ENCODE measurements around the gene CDC73. TPM values are rescaled to one million over a fixed set of nuclear protein-coding genes. Genes with fewer than 3 reads are reported as not detected.

CDC73 gene
- total and polyA plus RNA-seq, 2 donors (not counting 1 experiment from before 2014, with no cell fraction given), result 18.7 to 69.8 TPM

DNA sequence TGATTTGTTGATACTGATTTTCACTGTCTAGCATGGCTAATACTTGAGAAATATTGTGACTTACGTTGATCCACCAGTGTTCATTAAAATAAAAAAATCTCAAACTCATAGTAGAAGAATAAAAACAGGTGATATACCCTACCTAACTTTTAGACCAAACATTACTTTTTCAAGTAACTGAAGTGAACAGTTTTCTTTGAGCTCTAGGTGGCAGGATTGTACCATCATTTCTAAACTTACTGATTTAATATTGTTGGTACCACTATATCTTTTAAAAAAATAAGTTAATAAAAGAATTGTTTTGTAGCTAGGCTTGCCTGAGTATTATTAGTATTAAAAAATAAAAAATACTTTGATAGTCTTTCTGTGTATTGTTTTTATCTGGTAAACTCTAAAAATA, 21.5 kb downstream of the CDC73 start:
- Histone ChIP-seq H4K20me1 (ENCODE audit: control insufficient read depth, extremely low read depth, insufficient read depth, low read length) (no peaks in the 10 kb centered on the region), H3K4me1 (ENCODE audit: control insufficient read depth, extremely low read depth, insufficient read depth, low read length) (no peaks in the 10 kb centered on the region), H3K79me2 (ENCODE audit: control insufficient read depth, insufficient read depth, low read length) (peaks cover 6% of the 10 kb centered on the region), H3K4me3 (replicated peaks in 1 of 4; ENCODE audit: control extremely low read depth in 1 of 4, insufficient read depth in 1 of 4, low read depth in 3 of 4, low read length in 4 of 4) (no peak overlapping the region), H3K9me3 (ENCODE audit: control insufficient read depth, insufficient read depth, low read depth, low read length) (no peaks in the 10 kb centered on the region), H3K36me3 (ENCODE audit: control insufficient read depth, insufficient read depth, low read length) (peaks cover 5% of the 10 kb centered on the region), H3K27ac (ENCODE audit: insufficient read depth, low read length) (no peak overlapping the region), H3K27me3 (ENCODE audit: control insufficient read depth, insufficient read depth, low read length) (no peaks in the 10 kb centered on the region), H3K4me2 (ENCODE audit: extremely low read depth, insufficient read depth, low read length) (no peak overlapping the region), H3K9ac (ENCODE audit: insufficient read depth, low read length) (no peak overlapping the region), H2AFZ (ENCODE audit: low read length) (no peak overlapping the region)
- TF ChIP-seq, protein P1, sequence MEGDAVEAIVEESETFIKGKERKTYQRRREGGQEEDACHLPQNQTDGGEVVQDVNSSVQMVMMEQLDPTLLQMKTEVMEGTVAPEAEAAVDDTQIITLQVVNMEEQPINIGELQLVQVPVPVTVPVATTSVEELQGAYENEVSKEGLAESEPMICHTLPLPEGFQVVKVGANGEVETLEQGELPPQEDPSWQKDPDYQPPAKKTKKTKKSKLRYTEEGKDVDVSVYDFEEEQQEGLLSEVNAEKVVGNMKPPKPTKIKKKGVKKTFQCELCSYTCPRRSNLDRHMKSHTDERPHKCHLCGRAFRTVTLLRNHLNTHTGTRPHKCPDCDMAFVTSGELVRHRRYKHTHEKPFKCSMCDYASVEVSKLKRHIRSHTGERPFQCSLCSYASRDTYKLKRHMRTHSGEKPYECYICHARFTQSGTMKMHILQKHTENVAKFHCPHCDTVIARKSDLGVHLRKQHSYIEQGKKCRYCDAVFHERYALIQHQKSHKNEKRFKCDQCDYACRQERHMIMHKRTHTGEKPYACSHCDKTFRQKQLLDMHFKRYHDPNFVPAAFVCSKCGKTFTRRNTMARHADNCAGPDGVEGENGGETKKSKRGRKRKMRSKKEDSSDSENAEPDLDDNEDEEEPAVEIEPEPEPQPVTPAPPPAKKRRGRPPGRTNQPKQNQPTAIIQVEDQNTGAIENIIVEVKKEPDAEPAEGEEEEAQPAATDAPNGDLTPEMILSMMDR (conservative IDR thresholded peaks at IDR 0.05 in 1 of 2, IDR thresholded peaks at IDR 0.05 in 1 of 2; ENCODE audit: low read depth in 1 of 2, low read length in 2 of 2), result peak in 1 of 2 donors; percentile 32
- TF ChIP-seq EZH2 (IDR thresholded peaks at IDR 0.05; ENCODE audit: low read length, missing control alignments), result no peak
- peak in 1 of 2 donors; percentile 51 for DNase-seq (ENCODE audit: low read depth in 2 of 2)

DNA sequence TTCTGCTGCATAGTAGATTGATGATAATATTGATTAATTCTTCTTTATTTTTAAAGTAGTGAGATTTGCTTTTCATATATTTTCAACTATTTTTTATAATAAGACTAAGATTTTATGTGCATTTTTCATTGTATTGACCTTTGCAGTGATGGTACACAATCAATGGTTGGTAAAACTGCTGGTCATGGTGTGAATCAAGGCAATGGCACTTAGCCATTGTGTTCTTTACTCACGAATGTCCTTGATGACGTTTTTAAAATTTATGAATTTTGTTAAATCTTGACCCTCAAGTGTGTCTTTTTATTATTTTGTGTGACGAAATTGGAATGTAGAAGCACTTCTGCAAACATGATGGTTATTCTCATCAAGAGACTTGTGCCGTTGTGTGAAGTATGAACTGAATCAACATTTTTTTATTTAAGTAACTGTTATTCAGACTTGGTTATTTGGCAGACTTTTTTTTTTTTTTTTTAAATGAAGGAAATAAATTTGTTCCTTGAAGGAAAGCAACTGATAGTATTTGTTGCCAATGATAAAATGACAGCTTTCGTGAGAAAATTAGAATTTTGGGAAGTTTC, 22.6 kb downstream of the CDC73 start:
- TF ChIP-seq EZH2 (IDR thresholded peaks at IDR 0.05; ENCODE audit: low read length, missing control alignments), result no peak
- TF ChIP-seq, protein P1 (conservative IDR thresholded peaks at IDR 0.05 in 1 of 2, IDR thresholded peaks at IDR 0.05 in 1 of 2; ENCODE audit: low read depth in 1 of 2, low read length in 2 of 2), result no peak
- Histone ChIP-seq H3K9me3 (ENCODE audit: control insufficient read depth, insufficient read depth, low read depth, low read length) (no peaks in the 10 kb centered on the region), H3K36me3 (ENCODE audit: control insufficient read depth, insufficient read depth, low read length) (peaks cover 5% of the 10 kb centered on the region), H3K27ac (ENCODE audit: insufficient read depth, low read length) (no peak overlapping the region), H3K4me3 (replicated peaks in 1 of 4; ENCODE audit: control extremely low read depth in 1 of 4, insufficient read depth in 1 of 4, low read depth in 3 of 4, low read length in 4 of 4) (no peak overlapping the region), H4K20me1 (ENCODE audit: control insufficient read depth, extremely low read depth, insufficient read depth, low read length) (no peaks in the 10 kb centered on the region), H3K4me2 (ENCODE audit: extremely low read depth, insufficient read depth, low read length) (no peak overlapping the region), H3K4me1 (ENCODE audit: control insufficient read depth, extremely low read depth, insufficient read depth, low read length) (no peaks in the 10 kb centered on the region), H3K9ac (ENCODE audit: insufficient read depth, low read length) (no peak overlapping the region), H2AFZ (ENCODE audit: low read length) (no peak overlapping the region), H3K27me3 (ENCODE audit: control insufficient read depth, insufficient read depth, low read length) (no peaks in the 10 kb centered on the region), H3K79me2 (ENCODE audit: control insufficient read depth, insufficient read depth, low read length) (peaks cover 6% of the 10 kb centered on the region)
- no peak for DNase-seq (ENCODE audit: low read depth in 2 of 2)

DNA sequence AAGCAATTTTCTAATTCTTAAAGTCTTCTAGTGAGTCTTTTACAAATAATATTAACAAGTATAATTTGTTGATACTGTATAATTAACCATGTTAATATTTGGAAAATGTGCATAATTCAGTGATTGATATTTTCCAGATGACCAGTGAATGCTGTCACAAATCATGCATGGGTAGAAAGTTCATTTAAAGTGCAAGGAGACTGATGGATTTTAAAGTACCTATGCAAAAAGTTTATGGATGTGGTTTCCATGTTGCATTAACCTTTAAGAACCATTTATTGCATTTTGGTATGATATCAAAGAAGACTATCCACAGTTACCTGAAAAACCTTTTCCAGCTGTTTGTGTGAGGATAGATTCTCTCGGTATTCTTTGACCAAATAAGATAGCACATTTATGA, 23.2 kb downstream of the CDC73 start:
- H3K27me3 ChIP-seq (ENCODE audit: control insufficient read depth, insufficient read depth, low read length), result no peaks in the 10 kb centered on the region
- no peak for TF ChIP-seq EZH2 (IDR thresholded peaks at IDR 0.05; ENCODE audit: low read length, missing control alignments)
- TF ChIP-seq, protein P1 (conservative IDR thresholded peaks at IDR 0.05 in 1 of 2, IDR thresholded peaks at IDR 0.05 in 1 of 2; ENCODE audit: low read depth in 1 of 2, low read length in 2 of 2), result no peak
- no peak overlapping the region for H3K9ac ChIP-seq (ENCODE audit: insufficient read depth, low read length)
- H3K36me3 ChIP-seq (ENCODE audit: control insufficient read depth, insufficient read depth, low read length), result peaks cover 4% of the 10 kb centered on the region
- H3K9me3 ChIP-seq (ENCODE audit: control insufficient read depth, insufficient read depth, low read depth, low read length), result no peaks in the 10 kb centered on the region
- H3K79me2 ChIP-seq (ENCODE audit: control insufficient read depth, insufficient read depth, low read length), result peaks cover 3% of the 10 kb centered on the region
- H3K4me2 ChIP-seq (ENCODE audit: extremely low read depth, insufficient read depth, low read length), result no peak overlapping the region
- H3K4me3 ChIP-seq (replicated peaks in 1 of 4; ENCODE audit: control extremely low read depth in 1 of 4, insufficient read depth in 1 of 4, low read depth in 3 of 4, low read length in 4 of 4), result no peak overlapping the region
- no peaks in the 10 kb centered on the region for H4K20me1 ChIP-seq (ENCODE audit: control insufficient read depth, extremely low read depth, insufficient read depth, low read length)
- DNase-seq (ENCODE audit: low read depth in 2 of 2), result no peak
- H3K27ac ChIP-seq (ENCODE audit: insufficient read depth, low read length), result no peak overlapping the region
- no peaks in the 10 kb centered on the region for H3K4me1 ChIP-seq (ENCODE audit: control insufficient read depth, extremely low read depth, insufficient read depth, low read length)
- no peak overlapping the region for H2AFZ ChIP-seq (ENCODE audit: low read length)
